GM19193 (cell line): ENCODE results near the gene ZNF224.

Experiments
- POLR2A ChIP-seq: IDR thresholded peaks from 4 replicates; pipeline ENCODE4 v1.6.1; 2011; ENCODE audit not compliant: insufficient read depth, insufficient read length; ENCODE audit errors: extremely low read depth

The ZNF224 gene

DNA sequence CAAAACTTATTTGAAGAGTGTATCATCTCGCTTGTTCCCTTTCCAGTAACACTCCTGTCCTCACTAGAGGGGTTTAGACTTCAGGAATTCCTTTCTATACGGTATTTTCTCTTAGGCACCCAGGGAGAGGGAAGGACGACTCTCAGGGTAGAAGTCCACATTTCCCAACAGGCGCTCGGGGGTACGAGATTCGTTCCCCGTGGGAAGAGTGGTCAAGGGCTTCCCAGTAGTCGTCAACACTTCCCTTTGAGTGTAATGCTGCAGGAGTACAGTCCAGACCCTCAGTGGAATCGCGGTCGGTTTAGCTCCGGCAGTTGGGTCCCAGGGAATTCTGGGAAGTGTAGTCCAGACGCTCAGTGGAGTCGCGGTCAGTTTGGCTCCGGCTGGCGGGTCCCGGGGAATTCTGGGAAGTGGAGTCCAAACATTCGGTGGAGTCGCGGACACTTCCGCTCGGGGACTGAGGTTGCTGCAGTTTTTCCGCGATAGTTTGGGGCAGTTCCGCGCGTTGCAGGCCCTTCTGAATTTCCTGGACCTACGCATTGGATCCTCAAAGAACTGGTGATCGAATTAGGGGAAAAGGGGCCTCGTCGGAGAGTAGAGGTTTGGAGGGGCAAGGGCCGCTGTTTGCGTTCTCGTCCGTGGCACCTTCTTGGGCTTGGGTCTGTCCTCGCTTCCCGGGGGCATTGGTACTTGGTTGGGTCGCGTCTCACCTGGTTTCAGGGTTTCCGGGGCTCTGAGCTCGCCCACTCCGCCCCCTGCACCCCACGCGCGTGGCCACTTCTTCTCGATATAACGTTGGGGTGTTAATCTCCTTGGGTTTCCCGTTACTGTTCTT, at the start of gene ZNF224:
ZNF224 (plus strand) TSS at position 431 of the 835 bp plus-strand sequence. CDS start 3,513 bp downstream, outside the sequence.
- TF ChIP-seq POLR2A = peak; percentile 52

DNA sequence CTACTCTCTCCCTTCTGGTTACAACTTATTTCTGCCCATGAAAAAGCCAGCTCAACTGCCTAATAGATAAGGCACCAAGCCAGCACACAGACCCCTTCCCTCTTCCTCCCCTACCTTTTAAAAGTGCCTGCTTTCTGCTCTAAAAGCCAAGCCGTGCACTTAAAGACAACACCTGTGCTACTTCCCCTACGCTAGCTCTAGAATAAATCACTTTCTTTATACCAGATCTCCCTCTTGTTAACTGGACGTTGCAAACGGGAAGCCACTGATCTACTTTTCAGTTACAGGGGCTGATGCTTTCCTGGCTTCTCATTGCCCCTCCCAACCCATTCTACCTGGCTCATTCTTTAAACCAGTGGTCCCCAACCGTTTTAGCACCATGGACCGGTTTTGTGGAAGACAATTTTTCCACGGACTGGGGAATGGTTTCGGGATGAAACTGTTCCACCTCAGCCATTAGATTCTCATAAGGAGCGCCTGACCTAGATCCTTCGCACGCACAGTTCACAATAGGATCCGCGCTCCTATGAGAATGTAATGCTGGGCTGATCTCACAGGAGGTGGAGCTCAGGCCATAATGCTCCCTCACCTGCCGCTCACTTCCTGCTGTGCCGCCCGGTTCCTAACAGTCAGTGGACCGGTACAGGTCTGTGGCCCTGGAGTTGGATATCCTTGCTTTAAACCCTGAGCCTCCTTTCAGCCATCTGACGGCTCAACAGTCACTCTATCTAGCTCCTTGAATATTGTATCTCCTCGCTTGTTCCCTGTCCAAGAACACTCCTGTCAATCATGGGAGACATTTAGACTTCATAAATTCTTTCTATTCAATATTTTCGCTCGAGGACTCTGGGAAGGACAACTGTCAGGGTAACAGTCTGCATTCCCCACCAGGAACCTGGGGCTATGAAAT, 43.2 kb upstream of the ZNF224 start:
- TF ChIP-seq POLR2A = no peak

GRCh38 chr19:44051650-44052402, 42.3 kb upstream of the ZNF224 start, which contains the start of gene ZNF223:
Gene ZNF223 (plus strand): TSS chr19:44052036. CDS start chr19:44055177, 3,141 bp downstream.
- peak; percentile 45 for TF ChIP-seq POLR2A

- TF ChIP-seq POLR2A = no peak
Measured at GRCh38 chr19:44055870-44056269, 38.3 kb upstream of the ZNF224 start.

GRCh38 chr19:44059229-44059628, 34.9 kb upstream of the ZNF224 start:
- TF ChIP-seq POLR2A = no peak

DNA sequence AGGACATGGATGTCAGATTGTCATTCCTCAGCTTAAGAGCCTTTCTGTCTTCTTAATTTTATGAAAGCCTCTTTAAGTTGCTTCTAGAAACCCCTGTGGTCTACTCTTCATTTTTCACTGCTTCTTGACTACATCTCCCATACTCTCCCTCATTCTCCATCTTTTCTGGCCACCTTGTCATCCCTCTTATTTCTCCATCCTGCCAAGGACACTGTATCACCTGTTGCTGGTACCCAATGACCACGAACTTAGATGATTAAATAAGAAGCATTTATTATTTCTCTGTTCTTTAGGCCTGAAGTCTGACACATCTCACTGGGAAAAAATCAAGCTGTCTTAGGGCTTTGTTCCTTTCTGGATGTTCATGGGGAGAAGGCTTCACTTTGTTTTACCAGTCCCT, 33.1 kb upstream of the ZNF224 start:
- no peak for TF ChIP-seq POLR2A

DNA sequence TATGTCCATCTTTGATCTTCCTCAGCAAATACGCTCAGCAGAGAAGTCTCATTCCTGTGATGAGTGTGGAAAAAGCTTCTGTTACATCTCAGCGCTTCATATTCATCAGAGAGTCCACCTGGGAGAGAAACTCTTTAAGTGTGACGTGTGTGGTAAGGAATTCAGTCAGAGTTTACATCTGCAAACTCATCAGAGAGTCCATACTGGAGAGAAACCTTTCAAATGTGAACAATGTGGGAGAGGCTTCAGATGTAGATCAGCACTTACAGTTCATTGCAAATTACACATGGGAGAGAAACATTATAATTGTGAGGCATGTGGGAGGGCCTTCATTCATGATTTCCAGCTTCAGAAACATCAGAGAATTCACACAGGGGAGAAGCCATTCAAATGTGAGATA, 27.9 kb upstream of the ZNF224 start:
- no peak for TF ChIP-seq POLR2A

- TF ChIP-seq POLR2A = no peak
Measured at GRCh38 chr19:44069415-44069814, 24.7 kb upstream of the ZNF224 start.

GRCh38 chr19:44071824-44072542, 22.2 kb upstream of the ZNF224 start, which contains the start of gene ZNF284:
Gene ZNF284 (plus strand): TSS chr19:44072159. CDS start chr19:44076390, 4,231 bp downstream.
- peak; percentile 59 for TF ChIP-seq POLR2A

DNA sequence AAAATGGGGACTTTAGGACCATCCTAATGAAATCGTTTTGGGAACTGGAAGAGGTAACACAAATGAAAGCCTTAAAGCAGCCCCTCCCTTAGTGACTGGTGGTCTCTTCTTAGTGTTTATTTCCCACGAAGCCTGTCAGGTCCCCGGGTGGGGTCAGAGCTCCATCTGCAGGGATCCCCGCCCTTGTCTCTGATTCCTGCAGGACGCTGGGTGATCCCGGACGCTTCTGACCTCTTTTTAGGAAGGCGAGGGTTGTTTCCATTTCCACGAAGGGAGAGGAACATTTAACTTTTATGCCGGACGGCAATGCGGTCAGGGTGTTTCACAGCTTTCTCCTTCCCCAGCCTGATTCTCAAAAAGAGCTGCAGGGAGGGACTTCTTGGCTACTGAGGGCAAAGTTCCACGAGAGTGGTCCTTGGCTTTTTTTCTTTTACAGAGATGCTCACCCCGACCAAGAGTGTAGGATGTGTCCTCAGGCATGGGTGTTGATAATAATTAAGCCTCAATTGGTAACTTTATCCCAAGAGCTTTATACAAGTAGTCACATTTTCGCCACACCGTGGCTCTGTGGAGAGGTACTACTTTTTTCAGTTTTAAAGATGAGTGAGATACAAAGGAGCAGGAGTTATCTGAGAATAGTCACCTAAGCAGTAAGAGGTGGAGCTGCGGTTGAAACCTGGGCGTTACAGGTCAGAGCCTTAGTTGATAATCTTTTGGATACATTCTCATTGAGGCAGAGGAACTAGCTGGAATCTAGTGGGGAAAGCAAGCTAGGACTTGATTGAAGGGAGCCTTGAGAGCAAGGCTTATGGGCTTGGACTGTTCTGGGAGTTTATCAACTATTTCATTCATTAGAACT, 21.4 kb upstream of the ZNF224 start:
- no peak for TF ChIP-seq POLR2A

GRCh38 chr19:44076325-44076724, 17.8 kb upstream of the ZNF224 start:
- TF ChIP-seq POLR2A = no peak

DNA sequence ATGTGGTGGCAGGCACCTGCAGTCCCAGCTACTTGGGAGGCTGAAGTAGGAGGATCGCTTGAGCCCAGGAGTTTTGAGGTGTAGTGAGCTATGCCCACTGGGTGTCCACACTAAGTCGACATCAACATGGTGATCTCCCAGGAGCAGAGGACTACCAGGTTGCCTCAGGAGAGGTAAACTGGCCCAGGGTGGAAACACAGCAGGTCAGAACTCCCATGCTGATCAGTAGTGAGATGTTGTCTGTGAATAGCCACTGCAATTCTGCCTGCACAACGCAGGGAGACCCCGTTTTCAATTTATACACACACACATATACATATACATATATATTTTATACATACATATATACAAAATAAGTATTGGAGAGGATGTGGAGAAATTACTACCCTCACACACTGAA, 2.1 kb upstream of the ZNF224 start:
- no peak for TF ChIP-seq POLR2A

DNA sequence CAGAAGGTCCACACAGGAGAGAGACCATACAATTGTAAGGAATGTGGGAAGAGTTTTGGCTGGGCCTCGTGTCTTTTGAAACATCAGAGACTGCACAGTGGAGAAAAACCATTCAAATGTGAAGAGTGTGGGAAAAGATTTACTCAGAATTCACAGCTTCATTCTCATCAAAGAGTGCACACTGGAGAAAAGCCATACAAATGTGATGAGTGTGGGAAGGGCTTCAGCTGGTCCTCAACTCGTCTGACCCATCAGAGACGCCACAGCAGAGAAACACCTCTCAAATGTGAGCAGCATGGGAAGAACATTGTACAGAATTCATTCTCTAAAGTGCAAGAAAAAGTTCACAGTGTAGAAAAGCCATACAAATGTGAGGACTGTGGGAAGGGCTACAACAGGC, 13.6 kb downstream of the ZNF224 start:
- TF ChIP-seq POLR2A = no peak
